Liver (tissue), 3 donors: ENCODE measurements around the gene UQCRH.
"Not testable (repeated sequence)": the region's sequence is repeated elsewhere in the genome, so short reads cannot be mapped to it uniquely, and the experiment has no call there.

Experiments
- FOXA1 ChIP-seq: IDR thresholded peaks from 2 replicates; pipeline ENCODE4 v1.6.1; 2016; ENCODE audit warnings: antibody characterized with exemption
- GABPA ChIP-seq, 2 donors: IDR thresholded peaks in 1 of 2; conservative IDR thresholded peaks in 1 of 2; 2 replicates each; pipeline ENCODE4 v1.6.1; 2016; ENCODE audit warnings: antibody characterized with exemption in 2 of 2, mild to moderate bottlenecking in 1 of 2, moderate library complexity in 1 of 2
- HNF4G ChIP-seq: IDR thresholded peaks from 2 replicates; pipeline ENCODE4 v1.6.1; 2016; ENCODE audit warnings: antibody characterized with exemption
- JUND ChIP-seq, 2 donors: IDR thresholded peaks; 2 replicates each; pipeline ENCODE4 v1.6.1; 2016; ENCODE audit warnings: antibody characterized with exemption in 2 of 2
- RAD21 ChIP-seq, 2 donors: IDR thresholded peaks; 2 replicates each; pipeline ENCODE4 v1.6.1; 2016; ENCODE audit warnings: antibody characterized with exemption in 2 of 2, mild to moderate bottlenecking in 2 of 2
- SP1 ChIP-seq: IDR thresholded peaks from 2 replicates; pipeline ENCODE4 v1.6.1; 2018; ENCODE audit warnings: antibody characterized with exemption, mild to moderate bottlenecking
- YY1 ChIP-seq: IDR thresholded peaks from 2 replicates; pipeline ENCODE4 v1.6.1; 2016; ENCODE audit warnings: antibody characterized with exemption, mild to moderate bottlenecking
- TF ChIP-seq, protein P1 (sequence below): fragments of 150-350 bp; IDR thresholded peaks from 2 replicates; pipeline ENCODE4 v1.5.1; 2017; ENCODE audit warnings: improper control_type of control experiment, low read depth, low read length; ENCODE audit not compliant: missing input control
- TF ChIP-seq, protein P2 (sequence below): IDR thresholded peaks from 2 replicates; pipeline ENCODE4 v1.6.1; 2016; ENCODE audit warnings: antibody characterized with exemption, mild to moderate bottlenecking
- TF ChIP-seq, protein P3 (sequence below): IDR thresholded peaks from 2 replicates; pipeline ENCODE4 v1.6.1; 2016; ENCODE audit warnings: antibody characterized with exemption
- TF ChIP-seq, protein P4 (sequence below): IDR thresholded peaks from 2 replicates; pipeline ENCODE4 v1.6.1; 2016; ENCODE audit warnings: antibody characterized with exemption
- donor health status: healthy.
- donor health status: healthy.

DNA sequence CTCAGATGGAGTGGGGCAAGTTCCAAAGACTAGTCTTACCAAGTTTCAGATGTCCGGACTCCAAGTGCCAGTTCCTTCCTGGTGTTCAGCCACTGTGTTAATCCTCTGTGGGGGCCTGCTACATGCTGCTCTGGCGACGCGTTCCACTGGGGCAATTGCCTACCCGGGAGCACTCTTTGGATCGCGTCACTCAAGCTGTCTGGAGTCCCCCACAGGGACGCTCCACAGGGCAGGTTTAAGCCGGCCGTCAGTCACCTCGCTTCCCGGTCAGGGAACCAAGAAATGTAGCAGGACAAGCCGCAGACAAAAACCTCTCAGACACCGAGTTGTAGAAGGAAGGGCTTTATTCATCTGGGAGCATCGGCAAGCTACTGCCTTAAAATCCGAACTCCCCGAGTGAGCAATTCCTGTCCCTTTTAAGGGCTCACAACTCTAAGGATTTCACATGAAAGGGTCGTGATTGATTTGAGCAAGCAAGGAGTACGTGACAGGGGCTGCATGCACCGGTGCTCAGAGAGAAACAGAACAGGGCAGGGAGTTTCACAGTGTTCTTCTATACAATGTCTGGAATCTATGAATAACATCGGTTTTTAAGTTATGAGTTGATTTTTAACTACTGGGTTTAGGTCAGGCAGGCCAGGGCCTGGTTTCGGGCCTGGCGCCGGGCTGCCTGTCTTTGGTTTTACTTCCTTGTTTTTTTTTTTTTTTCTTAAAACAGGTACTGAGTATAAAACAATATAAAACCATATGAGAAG is 28.5 kb downstream of the UQCRH start:
- TF ChIP-seq, protein P1, sequence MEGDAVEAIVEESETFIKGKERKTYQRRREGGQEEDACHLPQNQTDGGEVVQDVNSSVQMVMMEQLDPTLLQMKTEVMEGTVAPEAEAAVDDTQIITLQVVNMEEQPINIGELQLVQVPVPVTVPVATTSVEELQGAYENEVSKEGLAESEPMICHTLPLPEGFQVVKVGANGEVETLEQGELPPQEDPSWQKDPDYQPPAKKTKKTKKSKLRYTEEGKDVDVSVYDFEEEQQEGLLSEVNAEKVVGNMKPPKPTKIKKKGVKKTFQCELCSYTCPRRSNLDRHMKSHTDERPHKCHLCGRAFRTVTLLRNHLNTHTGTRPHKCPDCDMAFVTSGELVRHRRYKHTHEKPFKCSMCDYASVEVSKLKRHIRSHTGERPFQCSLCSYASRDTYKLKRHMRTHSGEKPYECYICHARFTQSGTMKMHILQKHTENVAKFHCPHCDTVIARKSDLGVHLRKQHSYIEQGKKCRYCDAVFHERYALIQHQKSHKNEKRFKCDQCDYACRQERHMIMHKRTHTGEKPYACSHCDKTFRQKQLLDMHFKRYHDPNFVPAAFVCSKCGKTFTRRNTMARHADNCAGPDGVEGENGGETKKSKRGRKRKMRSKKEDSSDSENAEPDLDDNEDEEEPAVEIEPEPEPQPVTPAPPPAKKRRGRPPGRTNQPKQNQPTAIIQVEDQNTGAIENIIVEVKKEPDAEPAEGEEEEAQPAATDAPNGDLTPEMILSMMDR, result not testable (repeated sequence)
- TF ChIP-seq JUND (IDR thresholded peaks at IDR 0.05); HNF4G; YY1; RAD21 (IDR thresholded peaks at IDR 0.05); GABPA (IDR thresholded peaks at IDR 0.05 in 1 of 2, conservative IDR thresholded peaks at IDR 0.05 in 1 of 2); FOXA1; SP1: not testable (repeated sequence)
- TF ChIP-seq, protein P2, sequence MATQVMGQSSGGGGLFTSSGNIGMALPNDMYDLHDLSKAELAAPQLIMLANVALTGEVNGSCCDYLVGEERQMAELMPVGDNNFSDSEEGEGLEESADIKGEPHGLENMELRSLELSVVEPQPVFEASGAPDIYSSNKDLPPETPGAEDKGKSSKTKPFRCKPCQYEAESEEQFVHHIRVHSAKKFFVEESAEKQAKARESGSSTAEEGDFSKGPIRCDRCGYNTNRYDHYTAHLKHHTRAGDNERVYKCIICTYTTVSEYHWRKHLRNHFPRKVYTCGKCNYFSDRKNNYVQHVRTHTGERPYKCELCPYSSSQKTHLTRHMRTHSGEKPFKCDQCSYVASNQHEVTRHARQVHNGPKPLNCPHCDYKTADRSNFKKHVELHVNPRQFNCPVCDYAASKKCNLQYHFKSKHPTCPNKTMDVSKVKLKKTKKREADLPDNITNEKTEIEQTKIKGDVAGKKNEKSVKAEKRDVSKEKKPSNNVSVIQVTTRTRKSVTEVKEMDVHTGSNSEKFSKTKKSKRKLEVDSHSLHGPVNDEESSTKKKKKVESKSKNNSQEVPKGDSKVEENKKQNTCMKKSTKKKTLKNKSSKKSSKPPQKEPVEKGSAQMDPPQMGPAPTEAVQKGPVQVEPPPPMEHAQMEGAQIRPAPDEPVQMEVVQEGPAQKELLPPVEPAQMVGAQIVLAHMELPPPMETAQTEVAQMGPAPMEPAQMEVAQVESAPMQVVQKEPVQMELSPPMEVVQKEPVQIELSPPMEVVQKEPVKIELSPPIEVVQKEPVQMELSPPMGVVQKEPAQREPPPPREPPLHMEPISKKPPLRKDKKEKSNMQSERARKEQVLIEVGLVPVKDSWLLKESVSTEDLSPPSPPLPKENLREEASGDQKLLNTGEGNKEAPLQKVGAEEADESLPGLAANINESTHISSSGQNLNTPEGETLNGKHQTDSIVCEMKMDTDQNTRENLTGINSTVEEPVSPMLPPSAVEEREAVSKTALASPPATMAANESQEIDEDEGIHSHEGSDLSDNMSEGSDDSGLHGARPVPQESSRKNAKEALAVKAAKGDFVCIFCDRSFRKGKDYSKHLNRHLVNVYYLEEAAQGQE, result not testable (repeated sequence)
- TF ChIP-seq, protein P3, sequence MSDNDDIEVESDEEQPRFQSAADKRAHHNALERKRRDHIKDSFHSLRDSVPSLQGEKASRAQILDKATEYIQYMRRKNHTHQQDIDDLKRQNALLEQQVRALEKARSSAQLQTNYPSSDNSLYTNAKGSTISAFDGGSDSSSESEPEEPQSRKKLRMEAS, result not testable (repeated sequence)
- TF ChIP-seq, protein P4, sequence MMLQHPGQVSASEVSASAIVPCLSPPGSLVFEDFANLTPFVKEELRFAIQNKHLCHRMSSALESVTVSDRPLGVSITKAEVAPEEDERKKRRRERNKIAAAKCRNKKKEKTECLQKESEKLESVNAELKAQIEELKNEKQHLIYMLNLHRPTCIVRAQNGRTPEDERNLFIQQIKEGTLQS, result not testable (repeated sequence)
